ENCODE data around the gene KIAA0513.
A peak's percentile ranks its signal among the peaks of the same experiment; 100 is the strongest.

The KIAA0513 gene

GRCh38 chr16:85027349-85027957 is at the start of gene KIAA0513:
Gene KIAA0513, plus strand, starts transcription at chr16:85027795. Its CDS starts 39,277 bp downstream, at chr16:85067072.
- peak; percentile 96 for DNase-seq

GRCh38 chr16:84979516-84979915 is 48.1 kb upstream of the KIAA0513 start:
- DNase-seq = no peak

DNA sequence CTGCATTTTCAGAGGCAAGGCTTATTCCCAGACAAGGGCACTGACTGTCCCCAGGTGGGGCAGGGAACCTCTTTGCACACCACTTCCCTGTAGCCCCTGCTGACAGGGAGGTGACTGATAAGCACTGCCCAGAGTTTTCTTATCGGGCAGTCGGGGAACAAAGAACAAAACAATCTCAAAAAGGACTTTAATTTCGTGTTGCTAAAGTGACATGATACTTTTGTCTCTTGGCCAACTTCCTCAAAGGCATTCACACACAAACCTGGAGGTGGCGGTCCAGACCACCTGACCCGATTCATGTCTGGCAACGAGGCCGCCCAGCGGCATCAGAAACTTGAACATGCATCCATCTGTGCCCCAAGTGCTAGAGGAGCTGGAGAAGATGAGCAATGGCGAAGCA is 45.2 kb upstream of the KIAA0513 start:
- DNase-seq = peak; percentile 64

- DNase-seq = no peak
Measured at GRCh38 chr16:84985079-84986065, 42.2 kb upstream of the KIAA0513 start.

DNA sequence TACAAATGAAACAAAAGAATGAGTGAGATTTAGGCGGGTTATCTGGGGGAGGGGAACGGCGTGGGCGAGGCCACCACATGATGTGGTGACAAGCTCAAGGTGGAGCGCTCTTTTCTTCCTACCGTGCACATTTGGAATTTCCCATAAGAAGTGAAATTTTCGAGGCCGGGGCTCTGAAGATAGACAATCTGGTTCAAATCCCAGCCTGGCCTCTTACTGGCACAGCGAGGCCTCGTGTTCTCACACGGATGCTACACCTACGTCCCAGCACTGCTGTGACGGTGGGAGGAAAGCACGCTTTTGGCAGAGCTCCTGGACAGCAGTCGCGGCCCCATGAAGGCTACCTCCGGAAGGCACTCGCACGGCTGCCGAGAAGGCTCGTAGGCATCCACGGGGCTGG is 41.5 kb upstream of the KIAA0513 start:
- no peak for DNase-seq

- DNase-seq = no peak
Measured at GRCh38 chr16:84986879-84987278, 40.7 kb upstream of the KIAA0513 start.

- no peak for DNase-seq
Measured at GRCh38 chr16:84988328-84989080, 39.1 kb upstream of the KIAA0513 start.

DNA sequence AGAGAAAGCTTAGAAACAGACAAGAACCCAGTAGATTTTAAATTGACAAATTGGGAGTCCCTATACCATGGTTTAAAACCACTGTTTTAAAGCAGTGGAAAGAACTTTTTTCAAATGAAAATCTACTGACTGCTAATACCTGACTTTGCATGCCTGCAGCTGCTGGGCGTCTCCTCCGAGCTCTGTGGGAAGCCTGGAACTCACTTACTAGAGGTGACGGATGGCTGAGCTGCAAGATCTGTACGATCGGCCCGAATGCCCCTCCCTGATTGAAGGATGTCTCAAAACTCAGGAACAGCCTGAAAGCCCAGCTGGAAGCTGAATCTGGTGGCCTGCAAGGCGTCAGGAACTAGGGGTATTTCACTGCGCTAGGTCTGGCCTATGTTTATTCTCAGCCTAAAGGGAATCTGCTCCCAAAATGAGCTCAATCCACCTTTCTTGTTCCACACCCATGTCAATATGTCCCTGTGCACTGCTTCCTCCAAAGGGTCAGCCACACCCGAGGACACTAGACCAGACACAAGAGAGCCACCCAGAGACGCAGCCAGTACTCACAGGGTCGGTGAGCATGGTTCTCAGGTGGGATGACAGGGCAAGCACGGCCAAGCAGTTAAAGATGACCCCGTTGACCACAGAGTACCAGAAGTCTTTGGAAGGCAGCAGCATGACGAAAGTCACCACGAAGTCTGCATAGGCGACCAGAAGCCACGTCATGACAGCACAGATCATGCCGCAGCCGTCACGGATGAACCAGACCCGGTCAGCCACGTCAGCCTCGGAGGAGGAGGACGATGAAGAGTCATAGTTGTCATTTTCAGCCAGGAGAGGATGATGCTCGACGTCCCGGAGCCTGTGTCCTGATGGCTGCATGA is 37.6 kb upstream of the KIAA0513 start:
- no peak for DNase-seq

DNA sequence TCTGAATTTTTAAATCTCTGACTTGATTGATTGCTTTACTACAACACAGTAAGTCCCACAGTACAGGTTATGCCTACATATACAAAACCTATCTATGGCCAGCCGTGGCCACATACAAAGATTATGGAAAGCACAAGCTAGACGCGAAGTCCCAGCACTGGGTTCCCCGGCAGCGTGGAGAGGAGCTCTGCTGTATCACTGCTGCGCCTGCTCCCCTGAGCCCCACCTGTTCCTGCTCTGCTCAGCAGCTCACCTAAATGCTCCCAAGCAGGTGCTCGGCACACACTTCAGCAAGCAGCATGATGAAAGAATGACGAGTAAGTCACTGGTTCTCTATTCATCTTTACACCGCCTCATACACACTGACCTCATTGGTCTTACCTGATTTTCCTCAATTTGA is 36.8 kb upstream of the KIAA0513 start:
- no peak for DNase-seq

DNA sequence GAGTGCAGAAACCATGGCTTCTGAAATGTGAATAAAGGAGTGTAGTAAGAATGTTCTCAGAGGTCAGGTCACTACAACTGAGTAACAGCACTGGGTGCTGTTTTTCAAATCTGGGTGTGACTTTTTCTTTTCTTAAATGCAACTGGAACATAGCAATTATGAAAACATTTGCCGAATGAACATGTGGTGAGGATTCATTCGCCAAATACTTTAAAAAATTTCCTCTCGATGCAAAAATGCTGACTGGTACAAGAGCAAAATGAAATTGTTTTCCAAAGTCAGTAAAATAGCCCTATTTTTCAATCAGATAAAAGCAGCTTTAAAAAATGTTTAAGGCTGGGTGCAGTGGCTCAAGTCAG is 34.9 kb upstream of the KIAA0513 start:
- no peak for DNase-seq

DNA sequence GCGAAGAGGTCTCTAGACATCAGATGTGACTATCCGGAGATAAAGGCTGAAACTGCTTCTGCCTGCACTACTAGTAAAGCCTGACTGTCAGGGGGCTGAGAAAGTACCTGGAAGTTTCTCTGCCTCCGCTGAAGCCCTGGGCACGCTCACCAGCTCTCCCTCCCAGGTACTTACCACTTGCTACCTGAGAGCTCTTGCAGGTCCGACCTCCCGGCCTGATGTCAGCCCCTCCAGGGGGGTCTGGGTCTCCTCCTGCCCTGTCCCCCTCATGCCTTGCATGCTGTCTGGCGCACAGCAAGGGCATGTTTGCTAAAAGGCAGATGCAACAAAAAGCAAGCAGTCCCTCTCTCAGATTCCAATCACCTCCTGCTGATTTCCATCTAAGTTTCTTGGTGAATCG is 33.7 kb upstream of the KIAA0513 start:
- no peak for DNase-seq

DNA sequence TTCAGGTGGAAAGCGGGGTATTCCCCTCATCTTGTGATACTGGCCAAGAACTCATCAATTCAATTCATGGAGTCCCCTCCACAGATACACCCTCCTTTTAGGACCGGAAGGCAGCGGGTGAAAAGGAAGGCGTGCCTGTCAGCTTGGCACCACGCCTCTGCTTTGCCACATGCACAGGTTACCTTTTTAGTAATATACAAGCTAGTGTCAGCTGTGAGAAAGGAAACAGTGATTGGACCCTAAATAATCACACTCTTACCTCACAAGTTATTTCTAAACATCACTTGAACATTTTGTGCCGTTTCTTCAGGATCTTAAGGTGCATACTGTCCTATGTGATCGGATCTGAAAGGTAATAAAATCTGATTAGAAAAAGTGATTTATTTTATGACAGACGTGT is 31.9 kb upstream of the KIAA0513 start:
- DNase-seq = no peak

GRCh38 chr16:84996365-84996764 is 31.2 kb upstream of the KIAA0513 start:
- DNase-seq = no peak

- DNase-seq = no peak
Measured at GRCh38 chr16:84999200-84999599, 28.4 kb upstream of the KIAA0513 start.

- DNase-seq = no peak
Measured at GRCh38 chr16:84999857-85000480, 27.6 kb upstream of the KIAA0513 start.

GRCh38 chr16:85002099-85002541 is 25.5 kb upstream of the KIAA0513 start:
- no peak for DNase-seq

DNA sequence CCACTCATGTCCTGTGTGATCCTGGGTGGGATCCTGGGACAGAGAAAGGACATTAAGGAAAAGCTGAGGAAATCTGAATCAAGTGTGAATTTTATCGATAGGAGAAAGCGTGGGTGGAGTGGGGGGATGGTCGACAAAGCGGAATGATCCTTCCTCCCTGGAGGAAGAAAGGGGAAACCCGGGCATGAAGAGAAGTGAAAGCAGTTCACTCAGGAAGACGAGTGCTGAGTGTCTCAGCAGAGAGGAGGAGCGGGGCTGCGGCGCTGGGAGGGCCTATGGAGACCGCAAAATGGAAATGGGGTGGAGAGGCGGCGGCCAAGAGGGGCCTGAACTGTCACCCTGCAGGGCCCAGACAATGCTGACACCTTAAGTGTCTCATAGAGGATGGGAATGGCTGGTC is 25.0 kb upstream of the KIAA0513 start:
- DNase-seq = no peak

- no peak for DNase-seq
Measured at GRCh38 chr16:85003076-85003475, 24.5 kb upstream of the KIAA0513 start.

- no peak for DNase-seq
Measured at GRCh38 chr16:85003725-85004586, 23.6 kb upstream of the KIAA0513 start.

- no peak for DNase-seq
Measured at GRCh38 chr16:85004587-85005205, 22.9 kb upstream of the KIAA0513 start.
